HG03025 (cell line): ENCODE measurements around the gene S1PR2.
"Not testable (repeated sequence)": the region's sequence is repeated elsewhere in the genome, so short reads cannot be mapped to it uniquely, and the experiment has no call there.

ENCODE experiments used
- ATAC-seq: cut with Tn5 transposase; IDR thresholded peaks from one replicate; pipeline ENCODE4 v1.9.1; 2021; ENCODE audit warnings: mild to moderate bottlenecking, moderate library complexity; ENCODE audit not compliant: unreplicated experiment, low FRiP score

S1PR2 gene

GRCh38 chr19:10194500-10195198 lies 36.5 kb downstream of the S1PR2 start, which contains the start of gene DNMT1:
Gene DNMT1 (minus strand): TSS chr19:10194953. CDS start chr19:10194899, 54 bp downstream.
- peak; percentile 73 for ATAC-seq

GRCh38 chr19:10193790-10194499 lies 37.2 kb downstream of the S1PR2 start:
- ATAC-seq = peak; percentile 35

- no peak for ATAC-seq
Measured at GRCh38 chr19:10192922-10193321, 38.2 kb downstream of the S1PR2 start.

GRCh38 chr19:10191347-10191746 lies 39.8 kb downstream of the S1PR2 start:
- no peak for ATAC-seq

- no peak for ATAC-seq
Measured at GRCh38 chr19:10190026-10190425, 41.1 kb downstream of the S1PR2 start.

- no peak for ATAC-seq
Measured at GRCh38 chr19:10189616-10190015, 41.5 kb downstream of the S1PR2 start.

GRCh38 chr19:10187315-10187714 lies 43.8 kb downstream of the S1PR2 start:
- ATAC-seq = no peak

- no peak for ATAC-seq
Measured at GRCh38 chr19:10184636-10185035, 46.5 kb downstream of the S1PR2 start.

- ATAC-seq = no peak
Measured at GRCh38 chr19:10183926-10184325, 47.2 kb downstream of the S1PR2 start.

- no peak for ATAC-seq
Measured at GRCh38 chr19:10182847-10183246, 48.3 kb downstream of the S1PR2 start.

- no peak for ATAC-seq
Measured at GRCh38 chr19:10182076-10182475, 49.1 kb downstream of the S1PR2 start.

- ATAC-seq = no peak
Measured at GRCh38 chr19:10180459-10180858, 50.7 kb downstream of the S1PR2 start.

GRCh38 chr19:10180024-10180423 lies 51.1 kb downstream of the S1PR2 start:
- not testable (repeated sequence) for ATAC-seq

GRCh38 chr19:10173527-10173926 lies 57.6 kb downstream of the S1PR2 start:
- no peak for ATAC-seq
